ENCODE results near the gene GRSF1.
A peak's percentile ranks its signal among the peaks of the same experiment; 100 is the strongest.
"Not testable (repeated sequence)": the region's sequence is repeated elsewhere in the genome, so short reads cannot be mapped to it uniquely, and the experiment has no call there.

The GRSF1 gene

GRCh38 chr4:70839589-70840093, at the start of gene GRSF1:
GRSF1 (minus strand) TSS chr4:70839890; CDS start chr4:70839827, 63 bp downstream.
- DNase-seq (ENCODE audit: low read depth in 2 of 2): peak; percentile 87 to 90

- no peak for DNase-seq (ENCODE audit: low read depth in 2 of 2)
Observed at GRCh38 chr4:70885174-70885573, 45.5 kb upstream of the GRSF1 start.

GRCh38 chr4:70880739-70881138, 41.0 kb upstream of the GRSF1 start:
- DNase-seq (ENCODE audit: low read depth in 2 of 2): no peak

- DNase-seq (ENCODE audit: low read depth in 2 of 2): no peak
Observed at GRCh38 chr4:70877556-70877955, 37.9 kb upstream of the GRSF1 start.

GRCh38 chr4:70874268-70875156, 34.8 kb upstream of the GRSF1 start:
- no peak for DNase-seq (ENCODE audit: low read depth in 2 of 2)

- no peak for DNase-seq (ENCODE audit: low read depth in 2 of 2)
Observed at GRCh38 chr4:70873216-70873615, 33.5 kb upstream of the GRSF1 start.

- no peak for DNase-seq (ENCODE audit: low read depth in 2 of 2)
Observed at GRCh38 chr4:70868778-70869177, 29.1 kb upstream of the GRSF1 start.

GRCh38 chr4:70863099-70863790, 23.6 kb upstream of the GRSF1 start:
- no peak for DNase-seq (ENCODE audit: low read depth in 2 of 2)

- no peak for DNase-seq (ENCODE audit: low read depth in 2 of 2)
Observed at GRCh38 chr4:70859066-70859465, 19.4 kb upstream of the GRSF1 start.

GRCh38 chr4:70858454-70858853, 18.8 kb upstream of the GRSF1 start:
- no peak for DNase-seq (ENCODE audit: low read depth in 2 of 2)

- no peak for DNase-seq (ENCODE audit: low read depth in 2 of 2)
Observed at GRCh38 chr4:70855464-70855863, 15.8 kb upstream of the GRSF1 start.

GRCh38 chr4:70849291-70849690, 9.6 kb upstream of the GRSF1 start:
- no peak for DNase-seq (ENCODE audit: low read depth in 2 of 2)

GRCh38 chr4:70844180-70844579, 4.5 kb upstream of the GRSF1 start:
- no peak for DNase-seq (ENCODE audit: low read depth in 2 of 2)

GRCh38 chr4:70842761-70843435, 3.2 kb upstream of the GRSF1 start:
- DNase-seq (ENCODE audit: low read depth in 2 of 2): no peak

- DNase-seq (ENCODE audit: low read depth in 2 of 2): no peak
Observed at GRCh38 chr4:70841951-70842350, 2.3 kb upstream of the GRSF1 start.

GRCh38 chr4:70841211-70841610, 1.5 kb upstream of the GRSF1 start:
- no peak for DNase-seq (ENCODE audit: low read depth in 2 of 2)

- not testable (repeated sequence) for DNase-seq (ENCODE audit: low read depth in 2 of 2)
Observed at GRCh38 chr4:70840631-70841030, 941 bp upstream of the GRSF1 start.

- DNase-seq (ENCODE audit: low read depth in 2 of 2): peak; percentile 34 to 60
Observed at GRCh38 chr4:70840137-70840536, 447 bp upstream of the GRSF1 start.

GRCh38 chr4:70838666-70839588, 763 bp downstream of the GRSF1 start:
- DNase-seq (ENCODE audit: low read depth in 2 of 2): peak; percentile 43 to 56

GRCh38 chr4:70838204-70838603, 1.5 kb downstream of the GRSF1 start:
- DNase-seq (ENCODE audit: low read depth in 2 of 2): no peak

- no peak for DNase-seq (ENCODE audit: low read depth in 2 of 2)
Observed at GRCh38 chr4:70836081-70836480, 3.6 kb downstream of the GRSF1 start.

Data from stimulated activated CD4-positive, alpha-beta T cell treated with anti-CD3 and anti-CD28 coated beads, Interleukin-12 subunit alpha, Interleukin-12 subunit beta, amount 100 ng/mL, for 24 hours (primary cell).